HG02610 (cell line): ENCODE measurements around the gene GARIN3.
"Not testable (repeated sequence)": the region's sequence is repeated elsewhere in the genome, so short reads cannot be mapped to it uniquely, and the experiment has no call there.

Source experiments
- ATAC-seq: cut with Tn5 transposase; IDR thresholded peaks from one replicate; pipeline ENCODE4 v1.9.1; 2021; ENCODE audit warnings: mild to moderate bottlenecking, moderate library complexity; ENCODE audit not compliant: unreplicated experiment

The GARIN3 gene

GRCh38 chr5:157186309-157187045 lies 20.4 kb upstream of the GARIN3 start:
- no peak for ATAC-seq

DNA sequence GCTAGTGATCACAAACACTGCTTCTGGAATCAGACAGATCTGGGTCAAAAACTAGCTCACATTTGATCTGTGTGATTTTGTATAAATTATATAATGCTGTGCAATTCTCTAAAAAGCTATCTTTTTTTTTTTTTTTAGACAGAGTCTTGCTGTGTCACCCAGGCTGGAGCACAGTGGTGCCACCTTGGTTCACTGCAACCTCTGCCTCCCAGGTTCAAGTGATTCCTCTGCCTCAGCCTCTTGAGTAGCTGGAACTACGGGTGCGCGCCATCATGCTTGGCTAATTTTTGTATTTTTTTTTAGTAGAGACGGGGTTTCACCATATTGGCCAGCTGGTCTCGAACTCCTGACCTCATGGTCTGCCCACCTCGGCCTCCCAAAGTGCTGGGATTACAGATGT lies 19.1 kb upstream of the GARIN3 start:
- not testable (repeated sequence) for ATAC-seq

DNA sequence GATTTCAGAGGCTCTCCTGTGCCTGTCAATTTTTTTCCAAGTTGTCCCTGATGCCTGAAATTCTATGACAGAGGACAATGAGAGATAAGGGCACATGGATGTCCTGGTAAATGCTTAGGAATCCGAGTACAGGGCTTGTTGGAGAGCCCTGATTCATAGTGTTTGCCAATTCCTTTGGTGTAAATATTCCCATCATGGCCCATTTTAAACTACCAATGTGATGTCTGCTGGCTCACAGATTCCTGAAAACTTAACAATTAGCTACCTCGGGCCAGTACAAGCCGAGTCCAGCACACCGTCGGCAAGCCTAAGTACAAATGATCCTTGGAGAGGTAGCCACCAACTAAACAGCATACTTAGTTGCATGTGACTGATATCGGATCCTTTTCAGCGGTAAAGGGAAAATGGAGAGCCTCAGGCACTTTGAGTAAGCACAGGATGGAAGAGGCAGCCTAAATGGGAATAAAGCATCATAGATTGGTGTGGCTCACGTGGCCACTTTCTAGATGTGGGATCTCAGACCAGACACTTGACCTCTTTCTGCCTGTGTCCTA lies 18.1 kb upstream of the GARIN3 start:
- ATAC-seq: no peak

GRCh38 chr5:157182143-157182757 lies 16.2 kb upstream of the GARIN3 start:
- ATAC-seq: no peak

GRCh38 chr5:157180374-157181264 lies 14.6 kb upstream of the GARIN3 start, which contains the start of gene ITK:
ITK (plus strand) TSS chr5:157180840; CDS start chr5:157180978, 138 bp downstream.
- no peak for ATAC-seq

- no peak for ATAC-seq
Measured at GRCh38 chr5:157178966-157179365, 12.9 kb upstream of the GARIN3 start.

DNA sequence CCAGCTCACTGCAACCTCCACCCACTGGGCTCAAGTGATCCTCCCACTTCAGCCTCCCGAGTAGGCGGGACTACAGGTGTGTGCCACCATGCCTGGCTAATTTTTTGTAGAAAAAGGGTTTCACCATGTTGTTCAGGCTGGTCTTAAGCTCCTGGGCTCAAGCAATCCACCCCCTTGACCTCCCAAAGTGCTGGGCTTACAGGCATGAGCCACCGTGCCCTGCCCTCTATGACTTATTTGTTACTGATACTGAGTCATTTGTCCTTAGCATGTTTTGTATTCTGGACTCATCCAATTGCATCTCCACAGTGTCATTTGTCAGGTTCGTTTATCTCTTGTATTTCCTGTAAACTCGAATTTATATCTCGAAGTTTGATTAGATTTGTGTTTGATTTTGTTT lies 11.9 kb upstream of the GARIN3 start:
- no peak for ATAC-seq

- no peak for ATAC-seq
Measured at GRCh38 chr5:157175071-157175612, 9.1 kb upstream of the GARIN3 start.

DNA sequence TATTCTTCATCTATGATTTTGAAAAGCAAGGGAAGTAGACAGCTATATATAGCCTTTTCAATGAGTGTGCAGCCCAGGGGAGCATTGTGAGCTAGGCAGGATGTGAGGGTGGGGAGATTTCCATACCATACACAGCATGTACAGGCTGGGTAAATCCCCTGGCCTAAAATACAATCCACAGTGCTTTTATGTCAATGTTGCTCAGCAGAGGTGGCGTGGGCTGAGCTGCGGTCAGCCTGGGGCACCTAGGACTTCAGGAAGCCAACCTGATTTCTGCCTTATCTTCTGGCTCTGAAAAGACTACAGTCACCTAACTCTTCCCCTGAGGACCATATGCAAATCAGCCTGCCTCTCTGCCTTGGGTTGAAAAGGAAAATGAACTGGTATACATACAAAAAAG lies 6.3 kb upstream of the GARIN3 start:
- peak; percentile 100 for ATAC-seq

DNA sequence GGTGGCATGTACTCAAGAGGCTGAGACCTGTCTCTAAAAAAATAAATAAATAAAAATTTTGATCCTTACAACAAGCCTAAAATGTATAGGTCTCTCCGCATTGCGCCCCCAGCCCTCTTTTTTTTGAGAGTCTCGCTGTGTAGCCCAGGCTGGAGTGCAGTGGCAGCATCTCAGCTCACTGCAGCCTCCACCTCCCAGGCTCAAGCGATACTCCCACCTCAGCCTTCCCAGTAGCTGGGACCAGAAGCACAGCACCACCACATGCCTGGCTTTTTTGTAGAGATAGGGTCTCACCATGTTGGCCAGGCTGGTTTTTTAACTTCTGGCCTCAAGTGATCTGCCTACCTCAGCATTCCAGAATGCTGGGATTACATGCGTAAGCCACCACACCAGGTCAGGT lies 2.2 kb upstream of the GARIN3 start:
- no peak for ATAC-seq

GRCh38 chr5:157167214-157167621 lies 1.2 kb upstream of the GARIN3 start:
- ATAC-seq: peak; percentile 57

GRCh38 chr5:157165668-157166067 lies 396 bp downstream of the GARIN3 start:
- no peak for ATAC-seq

- no peak for ATAC-seq
Measured at GRCh38 chr5:157165261-157165660, 803 bp downstream of the GARIN3 start.

GRCh38 chr5:157164521-157164920 lies 1.5 kb downstream of the GARIN3 start:
- no peak for ATAC-seq

DNA sequence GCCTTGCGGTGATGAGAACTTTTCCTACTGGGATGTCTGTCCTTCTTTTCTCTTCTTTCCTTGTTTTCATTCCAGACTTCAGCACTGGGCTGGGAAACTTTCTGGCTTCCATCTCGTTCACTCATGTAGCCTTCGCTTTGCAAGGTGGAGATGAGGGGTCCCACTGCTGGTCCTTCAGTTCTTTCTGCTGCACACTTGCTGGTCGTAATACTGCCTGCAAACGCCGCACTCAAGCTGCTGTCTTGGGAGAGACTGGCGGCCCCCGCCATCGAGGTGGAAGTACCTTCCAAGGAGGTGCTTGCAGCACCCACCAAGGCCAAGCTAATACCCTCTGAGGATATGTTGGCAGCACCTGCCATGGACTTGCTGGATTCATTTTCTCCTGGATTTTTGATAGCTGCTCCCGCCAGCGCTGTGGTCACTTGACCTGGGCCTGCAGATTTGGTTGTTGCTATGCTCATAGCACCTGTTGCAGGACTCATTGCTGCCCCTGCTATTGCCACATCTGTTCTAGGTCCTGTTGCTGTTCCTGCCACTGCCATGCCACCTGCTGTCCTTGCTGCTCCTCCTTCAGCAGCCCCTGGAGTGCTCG lies 3.0 kb downstream of the GARIN3 start:
- ATAC-seq: no peak

- no peak for ATAC-seq
Measured at GRCh38 chr5:157161996-157162395, 4.1 kb downstream of the GARIN3 start.

DNA sequence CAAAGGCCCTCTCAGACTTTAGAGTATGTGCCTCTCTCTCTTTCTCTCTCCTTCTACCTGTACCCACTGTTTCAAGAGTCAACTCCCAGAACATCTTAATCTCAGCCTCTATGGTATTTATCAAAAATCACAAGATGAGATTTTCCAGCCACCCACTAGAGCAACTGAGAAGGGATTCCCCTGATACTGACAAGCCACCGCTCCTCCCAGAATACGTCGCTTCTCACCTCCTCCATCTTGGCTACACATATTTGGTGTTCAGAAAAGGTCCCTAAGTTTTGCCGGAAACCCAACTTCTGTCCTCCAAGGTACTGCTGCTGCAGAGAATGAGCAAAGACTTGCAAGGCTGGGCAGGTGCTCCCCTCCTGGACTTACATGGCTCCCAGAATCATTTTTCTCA lies 6.1 kb downstream of the GARIN3 start:
- no peak for ATAC-seq

DNA sequence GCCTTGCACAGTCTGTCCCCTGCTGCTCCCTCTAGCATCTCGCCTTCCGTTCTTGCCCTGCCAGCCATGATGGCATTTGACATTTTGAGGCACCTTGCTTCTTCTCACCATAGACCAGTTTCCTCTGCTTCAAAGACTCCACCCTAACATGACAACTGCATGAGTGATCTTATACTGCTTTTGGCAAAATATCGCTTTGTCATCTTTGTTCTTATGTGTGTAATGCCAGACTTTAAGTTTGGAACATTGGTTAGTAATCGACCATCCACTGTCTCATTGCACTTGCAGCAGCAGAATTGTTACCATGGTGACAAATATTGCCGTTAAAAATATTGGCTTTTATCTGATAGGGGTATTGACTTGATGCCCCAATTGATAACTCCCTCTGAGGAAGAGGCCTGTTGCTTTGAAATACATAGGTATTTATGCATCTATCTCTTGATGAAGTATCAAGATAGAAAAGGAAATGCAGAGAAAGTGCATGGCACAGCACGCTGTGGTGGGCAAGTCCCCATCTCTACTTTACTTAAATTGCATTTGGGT lies 6.8 kb downstream of the GARIN3 start:
- no peak for ATAC-seq

- ATAC-seq: no peak
Measured at GRCh38 chr5:157157293-157157891, 8.7 kb downstream of the GARIN3 start.

DNA sequence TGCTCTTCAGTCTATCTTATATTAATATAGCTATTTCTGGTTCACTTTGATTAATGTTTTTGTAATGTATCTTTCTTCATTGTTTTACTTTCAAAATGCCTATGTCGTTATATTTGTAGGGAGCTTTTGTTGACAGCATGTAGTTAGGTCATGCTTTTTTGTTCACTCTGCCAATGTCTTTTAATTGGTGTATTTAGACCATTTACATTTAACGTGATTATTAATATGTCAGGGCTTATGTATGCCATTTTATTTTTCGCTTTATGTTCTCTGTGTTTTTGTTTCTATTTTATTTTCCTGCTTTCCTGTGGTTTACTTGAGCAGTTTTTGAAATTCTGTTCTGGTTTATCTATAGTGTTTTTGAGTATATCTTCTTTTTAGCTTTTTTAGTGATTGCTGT lies 10.8 kb downstream of the GARIN3 start:
- no peak for ATAC-seq
